HG03025 (cell line): ENCODE data around the gene HOMER1.
"Not testable (repeated sequence)": the region's sequence is repeated elsewhere in the genome, so short reads cannot be mapped to it uniquely, and the experiment has no call there.

Source experiments
- ATAC-seq: cut with Tn5 transposase; IDR thresholded peaks from one replicate; pipeline ENCODE4 v1.9.1; 2021; ENCODE audit warnings: mild to moderate bottlenecking, moderate library complexity; ENCODE audit not compliant: unreplicated experiment, low FRiP score

Gene HOMER1

GRCh38 chr5:79518718-79519117 lies 4.8 kb upstream of the HOMER1 start:
- ATAC-seq, result no peak

- ATAC-seq, result no peak
Observed at GRCh38 chr5:79517601-79518000, 3.7 kb upstream of the HOMER1 start.

- ATAC-seq, result no peak
Observed at GRCh38 chr5:79516986-79517385, 3.1 kb upstream of the HOMER1 start.

DNA sequence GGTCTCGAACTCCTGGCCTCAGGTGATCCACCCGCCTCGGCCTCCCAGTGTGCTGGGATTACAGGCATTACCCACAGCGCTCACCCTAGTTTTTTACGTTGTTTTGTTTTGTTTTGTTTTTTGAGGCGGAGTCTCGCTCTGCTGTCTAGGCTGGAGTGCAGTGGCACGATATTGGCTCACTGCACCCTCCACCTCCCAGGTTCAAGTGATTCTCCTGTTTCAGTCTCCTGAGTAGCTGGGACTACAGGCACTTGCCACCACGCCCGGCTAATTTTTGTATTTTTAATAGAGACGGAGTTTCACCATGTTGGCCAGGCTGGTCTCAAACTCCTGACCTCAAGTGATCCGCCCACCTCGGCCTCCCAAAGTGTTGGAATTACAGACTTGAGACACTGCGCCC lies 2.4 kb upstream of the HOMER1 start:
- not testable (repeated sequence) for ATAC-seq

GRCh38 chr5:79514391-79515105 lies 614 bp upstream of the HOMER1 start:
- ATAC-seq, result peak; percentile 83

- no peak for ATAC-seq
Observed at GRCh38 chr5:79513308-79513703, 628 bp downstream of the HOMER1 start.

DNA sequence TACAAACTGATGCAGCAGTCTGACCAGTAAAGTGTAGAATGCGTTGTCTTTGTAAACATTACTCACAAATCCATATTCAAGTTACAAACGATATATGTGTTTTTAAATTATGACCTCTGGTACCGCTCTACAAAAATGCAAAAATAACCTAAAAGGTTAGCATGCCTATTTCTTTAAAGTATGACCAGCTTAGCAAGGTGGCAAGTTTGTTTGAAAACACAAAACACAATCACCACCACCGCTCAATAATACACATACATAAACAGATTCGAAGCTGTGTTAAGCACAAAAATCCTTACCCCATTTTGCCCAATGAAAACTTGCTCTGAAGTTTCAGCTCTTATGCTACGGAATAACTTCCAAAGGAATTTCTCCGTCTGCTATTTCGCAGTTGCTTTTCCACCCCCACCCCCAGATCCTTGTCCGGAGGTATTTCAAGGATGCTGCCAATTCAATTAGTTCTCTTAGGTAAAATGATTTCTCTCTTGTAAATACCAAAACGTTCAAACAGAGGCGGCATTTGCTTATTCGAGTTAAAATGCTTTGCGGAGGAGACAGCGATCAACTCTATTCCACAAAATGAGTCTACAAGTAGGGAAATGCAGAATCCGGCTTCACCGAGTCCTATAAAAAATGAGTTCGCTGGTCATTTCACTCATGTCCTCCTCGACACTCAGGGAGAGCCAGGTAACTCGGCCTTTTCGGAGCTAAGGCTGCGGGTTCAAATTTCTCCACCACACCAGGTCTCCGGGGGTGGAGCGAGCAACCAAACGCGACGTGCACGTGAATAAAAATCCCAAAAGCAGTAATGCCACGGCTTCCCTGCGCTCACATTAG lies 1.2 kb downstream of the HOMER1 start:
- ATAC-seq, result no peak

DNA sequence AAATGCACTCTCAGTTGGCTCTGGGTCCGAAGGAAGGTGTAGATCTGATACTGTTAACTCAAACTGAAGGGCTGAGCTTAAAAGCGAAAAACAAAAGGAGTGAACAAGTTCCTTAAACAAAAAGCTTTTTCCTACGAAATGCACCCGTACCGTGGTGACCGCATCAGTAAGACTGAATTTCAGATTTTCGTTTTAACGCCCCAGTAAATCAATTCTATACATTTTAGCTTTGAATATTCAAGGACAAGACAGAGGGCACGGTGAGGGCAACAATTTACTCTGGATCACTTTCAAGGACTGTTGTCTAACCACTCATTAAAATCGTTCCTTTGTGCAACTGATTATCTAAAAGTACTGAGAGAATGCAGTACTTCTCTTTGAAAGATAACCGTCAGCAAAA lies 1.9 kb downstream of the HOMER1 start:
- no peak for ATAC-seq

- ATAC-seq, result no peak
Observed at GRCh38 chr5:79510638-79511037, 3.3 kb downstream of the HOMER1 start.

- no peak for ATAC-seq
Observed at GRCh38 chr5:79509244-79509885, 4.6 kb downstream of the HOMER1 start.

- ATAC-seq, result no peak
Observed at GRCh38 chr5:79508794-79509193, 5.1 kb downstream of the HOMER1 start.

DNA sequence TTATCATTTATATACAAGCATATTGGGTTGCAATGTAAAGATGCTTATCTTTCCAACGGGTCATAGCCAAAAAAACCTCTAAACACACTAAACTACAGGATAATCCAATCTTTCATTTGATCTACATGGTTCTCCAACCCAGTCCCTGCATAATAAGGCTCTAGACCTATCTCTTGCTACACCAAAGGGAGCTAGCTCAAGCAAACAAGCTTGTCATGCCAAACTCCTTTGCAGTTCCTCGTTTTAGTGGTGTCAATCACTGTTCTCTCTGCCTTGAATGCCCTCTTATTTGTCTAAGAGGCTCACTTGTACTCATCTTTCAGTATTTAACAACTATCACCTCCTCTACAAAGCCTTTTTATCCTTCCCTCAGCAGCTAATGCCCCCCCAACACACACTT lies 5.6 kb downstream of the HOMER1 start:
- ATAC-seq, result no peak

- no peak for ATAC-seq
Observed at GRCh38 chr5:79507251-79508205, 6.4 kb downstream of the HOMER1 start.

DNA sequence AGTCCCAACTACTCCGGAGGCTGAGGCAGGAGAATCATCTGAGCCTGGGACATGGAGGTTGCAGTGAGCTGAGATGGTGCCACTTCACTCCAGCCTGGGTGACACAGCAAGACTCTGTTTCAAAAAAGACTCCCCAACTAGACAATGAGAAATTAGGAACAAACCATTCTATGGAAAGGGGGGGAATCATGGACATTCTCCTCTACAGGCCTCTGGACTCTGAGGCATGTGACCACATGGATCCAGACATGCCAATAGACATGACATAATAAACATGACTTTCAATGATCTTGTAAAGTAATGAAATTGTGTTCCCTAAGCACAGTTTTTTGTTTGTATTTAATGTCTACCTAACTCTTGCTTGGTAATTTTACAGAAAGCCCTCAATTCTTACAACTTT lies 8.8 kb downstream of the HOMER1 start:
- ATAC-seq, result no peak

DNA sequence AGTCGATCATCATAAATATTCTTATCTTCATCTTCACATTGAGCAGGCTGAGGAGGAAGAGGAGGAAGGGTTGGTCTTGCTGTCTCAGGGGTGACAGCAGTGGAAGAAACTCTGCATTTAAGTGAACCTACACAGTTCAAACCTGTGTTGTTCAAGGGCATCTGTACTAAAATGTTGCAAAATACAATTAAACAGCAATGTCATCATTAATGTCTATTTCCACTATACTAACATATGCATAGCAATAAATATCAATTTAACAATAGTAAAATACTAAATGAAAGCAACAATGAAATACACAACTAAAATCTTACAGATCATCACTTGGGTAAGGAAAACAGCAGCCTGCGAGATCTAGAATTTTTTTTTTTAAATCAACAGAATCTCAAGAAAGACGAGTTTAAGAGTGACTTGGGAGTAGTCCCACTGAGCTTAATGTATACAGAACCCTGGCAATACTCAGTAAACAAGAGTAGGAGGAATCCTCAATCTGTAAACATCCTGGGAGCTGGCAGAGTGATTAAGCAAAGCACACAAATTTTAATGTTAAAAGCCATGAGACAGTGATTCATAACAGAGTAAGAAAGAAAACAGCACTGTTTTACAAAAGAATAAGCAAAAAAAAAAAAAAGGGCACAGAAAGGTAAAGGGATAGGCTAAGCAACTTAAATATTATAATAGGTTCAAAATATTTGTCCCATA lies 10.0 kb downstream of the HOMER1 start:
- ATAC-seq, result no peak

- ATAC-seq, result no peak
Observed at GRCh38 chr5:79499640-79500273, 14.2 kb downstream of the HOMER1 start.

GRCh38 chr5:79495311-79495710 lies 18.6 kb downstream of the HOMER1 start:
- no peak for ATAC-seq

GRCh38 chr5:79493596-79494345 lies 20.2 kb downstream of the HOMER1 start:
- ATAC-seq, result no peak
